Transverse colon (tissue), 4 donors: ENCODE data around the gene PLCXD1. TPM values are rescaled to one million over a fixed set of nuclear protein-coding genes. Genes with fewer than 3 reads are reported as not detected.

Experiments used
- DNase-seq: peaks from one replicate; pipeline ENCODE4 v3.0.0-alpha.2; 2019
- H3K27ac ChIP-seq, 4 donors: fragments of 200-600 bp; sonication (generic); 2 replicates each; pipeline ENCODE4 v1.5.1; 2016 to 2018; ENCODE audit warnings: inconsistent platforms in 4 of 4
- H3K27me3 ChIP-seq: fragments of 200-600 bp; sonication (generic); 2 replicates; pipeline ENCODE4 v1.5.1; 2017; ENCODE audit warnings: inconsistent platforms
- H3K36me3 ChIP-seq, 4 donors: fragments of 200-600 bp; sonication (generic); 2 replicates each; pipeline ENCODE4 v1.5.1; 2017 to 2019; ENCODE audit warnings: inconsistent platforms in 4 of 4
- H3K4me1 ChIP-seq, 4 donors: fragments of 200-600 bp; sonication (generic); 2 replicates each; pipeline ENCODE4 v1.5.1; 2017 to 2020; ENCODE audit warnings: inconsistent platforms in 4 of 4
- H3K4me3 ChIP-seq, 4 donors: fragments of 200-600 bp; sonication (generic); 1 replicate in 1 of 4; 2 replicates in 3 of 4; pipeline versions ENCODE4 v1.5.1 to v1.6.1; 2017 to 2019; ENCODE audit warnings: inconsistent platforms in 4 of 4
- H3K9me3 ChIP-seq, 2 donors: fragments of 200-600 bp; sonication (generic); 2 replicates each; pipeline ENCODE4 v1.5.1; 2017 to 2019; ENCODE audit warnings: inconsistent platforms in 2 of 2
- EP300 ChIP-seq: sonication (generic); formaldehyde crosslinking; IDR thresholded peaks from one replicate; pipeline ENCODE4 v1.6.1; 2017; ENCODE audit warnings: antibody characterized with exemption, low read depth
- POLR2A ChIP-seq: fragments of 450-650 bp; IDR thresholded peaks from one replicate; pipeline ENCODE4 v1.6.1; 2016; ENCODE audit warnings: antibody characterized with exemption, mild to moderate bottlenecking, moderate library complexity
- POLR2AphosphoS5 ChIP-seq, 3 donors: sonication (generic); formaldehyde crosslinking; IDR thresholded peaks; one replicate each; pipeline ENCODE4 v1.6.1; 2016; ENCODE audit warnings: antibody characterized with exemption in 3 of 3
- WGBS, 2 donors: methylation state at CpG; one replicate each; pipeline ENCODE4 v1.1.5; 2018; ENCODE audit warnings: low coverage in 1 of 2; 5-methylcytosine and 5-hydroxymethylcytosine counted together
- in situ Hi-C, 4 donors: fragments of 200-750 bp; cut with MboI; loops; one replicate each; pipeline versions ENCODE4 v1.15.0 to v1.15.1; 2017; ENCODE audit warnings: low sequenced_read_pairs in 3 of 4, low pct_ligation_motif_present in 1 of 4, low pct_unique_long_range_greater_than_20kb in 1 of 4
- intact Hi-C: fragments of 100-400 bp; cut with DNase I; formaldehyde crosslinking; loops from one replicate; pipeline ENCODE4 v1.15.1; 2023; ENCODE audit warnings: low total_unique reads
- total RNA-seq, 4 donors: library from RNA; depleted of rRNA; stranded (reverse); fragments of >200 nt; gene quantifications; one replicate each; pipeline ENCODE4 v1.1.0, GENCODE V29; 2016
- TF ChIP-seq, protein P1 (sequence below), 5 experiments: fragments of 200-600 bp in 3 of 5; fragments of 450-650 bp in 2 of 5; sonication (generic) in 3 of 5; IDR thresholded peaks; 1 replicate in 2 of 5; 2 replicates in 3 of 5; pipeline ENCODE4 v1.5.1; 2016 to 2017; ENCODE audit warnings: antibody characterized with exemption in 5 of 5, inconsistent platforms in 3 of 5, mild to moderate bottlenecking in 2 of 5, moderate library complexity in 1 of 5

The PLCXD1 gene
- total RNA-seq, 4 donors from 2014 or later: 3.8 to 21.3 (median 13.8) TPM

GRCh38 chrX:334331-334891 lies 53.2 kb downstream of the PLCXD1 start:
- Histone ChIP-seq H3K36me3 (no peaks in the 10 kb centered on the region), H3K9me3 (no peaks in the 10 kb centered on the region), H3K4me1 (peaks cover 3 to 11% (median 7%) of the 10 kb centered on the region in 4 donors), H3K27ac (no peak overlapping the region), H3K27me3 (peaks cover 21% of the 10 kb centered on the region), H3K4me3 (no peak overlapping the region)
- in situ Hi-C loops (no loop called here), intact Hi-C loops (no loop called here)
- TF ChIP-seq EP300: no peak
- no peak for TF ChIP-seq POLR2AphosphoS5 (IDR thresholded peaks at IDR 0.05)
- TF ChIP-seq, protein P1, sequence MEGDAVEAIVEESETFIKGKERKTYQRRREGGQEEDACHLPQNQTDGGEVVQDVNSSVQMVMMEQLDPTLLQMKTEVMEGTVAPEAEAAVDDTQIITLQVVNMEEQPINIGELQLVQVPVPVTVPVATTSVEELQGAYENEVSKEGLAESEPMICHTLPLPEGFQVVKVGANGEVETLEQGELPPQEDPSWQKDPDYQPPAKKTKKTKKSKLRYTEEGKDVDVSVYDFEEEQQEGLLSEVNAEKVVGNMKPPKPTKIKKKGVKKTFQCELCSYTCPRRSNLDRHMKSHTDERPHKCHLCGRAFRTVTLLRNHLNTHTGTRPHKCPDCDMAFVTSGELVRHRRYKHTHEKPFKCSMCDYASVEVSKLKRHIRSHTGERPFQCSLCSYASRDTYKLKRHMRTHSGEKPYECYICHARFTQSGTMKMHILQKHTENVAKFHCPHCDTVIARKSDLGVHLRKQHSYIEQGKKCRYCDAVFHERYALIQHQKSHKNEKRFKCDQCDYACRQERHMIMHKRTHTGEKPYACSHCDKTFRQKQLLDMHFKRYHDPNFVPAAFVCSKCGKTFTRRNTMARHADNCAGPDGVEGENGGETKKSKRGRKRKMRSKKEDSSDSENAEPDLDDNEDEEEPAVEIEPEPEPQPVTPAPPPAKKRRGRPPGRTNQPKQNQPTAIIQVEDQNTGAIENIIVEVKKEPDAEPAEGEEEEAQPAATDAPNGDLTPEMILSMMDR (IDR thresholded peaks at IDR 0.05): no peak
- TF ChIP-seq POLR2A: no peak
- no peak for DNase-seq
- 95% methylated on average over 53 of the region's 53 CpGs; no CpG with 5 or more reads in 1 of the 2 donors for WGBS, 2 donors

DNA sequence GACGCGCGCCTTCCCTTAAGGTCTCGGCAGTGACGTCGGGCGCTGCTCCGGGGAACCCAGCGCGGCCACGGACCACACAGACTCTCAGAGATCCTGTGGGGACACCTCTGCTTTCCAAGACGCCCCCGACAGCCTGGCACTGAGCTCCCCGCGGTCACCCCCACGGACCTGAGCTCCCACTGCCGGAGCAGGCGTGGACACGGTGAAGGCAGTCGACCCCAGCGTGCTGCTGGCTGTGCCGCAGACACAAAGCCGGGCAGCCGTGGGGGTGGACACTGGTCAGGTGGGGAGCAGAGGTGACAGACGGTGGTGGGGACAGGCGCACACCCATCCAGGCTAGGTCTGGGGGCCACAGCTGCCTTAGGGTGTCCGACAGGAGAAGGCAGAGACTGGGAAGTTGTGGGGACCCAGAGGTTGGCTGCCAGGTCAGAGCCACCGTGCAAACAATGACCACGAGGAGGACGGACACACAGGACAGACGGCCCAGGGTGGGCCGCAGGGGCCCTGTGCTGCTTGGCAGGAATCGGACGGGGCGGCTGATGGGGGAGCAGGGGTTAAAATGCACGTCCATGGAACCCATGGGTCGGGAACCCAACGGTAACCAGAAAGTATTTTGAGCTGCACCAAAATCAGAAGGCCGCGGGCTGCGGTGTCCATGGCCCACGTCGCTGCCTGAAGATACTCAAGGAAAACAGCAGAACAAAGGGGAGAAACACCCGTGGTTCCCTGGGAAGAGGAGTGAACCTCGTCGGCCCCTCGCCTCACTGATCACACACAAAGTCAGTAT lies 54.0 kb downstream of the PLCXD1 start:
- in situ Hi-C loops: no loop called here
- H3K4me3 ChIP-seq: no peak overlapping the region
- 93 to 96% methylated on average over 6 to 47 of the region's 47 CpGs for WGBS, 2 donors
- TF ChIP-seq POLR2AphosphoS5 (IDR thresholded peaks at IDR 0.05) (no peak), POLR2A (no peak), EP300 (no peak)
- TF ChIP-seq, protein P1 (IDR thresholded peaks at IDR 0.05): no peak
- no peaks in the 10 kb centered on the region for H3K36me3 ChIP-seq
- no peaks in the 10 kb centered on the region for H3K9me3 ChIP-seq
- no peak for DNase-seq
- intact Hi-C loops: no loop called here
- peaks cover 19% of the 10 kb centered on the region for H3K27me3 ChIP-seq
- H3K4me1 ChIP-seq: peaks cover 3 to 11% (median 7%) of the 10 kb centered on the region in 4 donors
- no peak overlapping the region for H3K27ac ChIP-seq

DNA sequence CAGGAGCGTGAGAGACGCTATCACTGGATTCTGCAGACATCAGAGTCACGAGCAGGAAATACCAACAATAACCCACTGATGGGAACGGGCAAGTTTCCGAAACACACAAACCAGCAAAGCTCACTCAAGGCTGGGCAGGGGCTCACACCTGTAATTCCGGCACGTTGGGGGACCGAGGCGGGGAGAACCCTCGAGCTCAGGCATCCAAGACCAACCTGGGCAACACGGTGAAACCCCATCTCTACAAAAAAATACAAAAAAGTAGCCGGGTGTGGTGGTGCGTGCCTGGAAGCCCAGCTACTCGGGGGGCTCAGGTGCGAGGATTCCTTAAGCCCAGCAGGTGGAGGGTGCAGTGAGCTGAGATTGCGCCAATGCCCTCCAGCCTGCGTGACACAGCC lies 54.6 kb downstream of the PLCXD1 start:
- H3K36me3 ChIP-seq: no peaks in the 10 kb centered on the region
- H3K27ac ChIP-seq: no peak overlapping the region
- H3K4me1 ChIP-seq: peaks cover 3 to 10% (median 7%) of the 10 kb centered on the region in 4 donors
- peaks cover 13% of the 10 kb centered on the region for H3K27me3 ChIP-seq
- intact Hi-C loops (no loop called here), in situ Hi-C loops (no loop called here)
- H3K9me3 ChIP-seq: no peaks in the 10 kb centered on the region
- DNase-seq: no peak
- WGBS, 2 donors: 97% methylated on average over 17 of the region's 17 CpGs; no CpG with 5 or more reads in 1 of the 2 donors
- H3K4me3 ChIP-seq: no peak overlapping the region
- TF ChIP-seq, protein P1 (IDR thresholded peaks at IDR 0.05): no peak
- no peak for TF ChIP-seq POLR2AphosphoS5 (IDR thresholded peaks at IDR 0.05)
- TF ChIP-seq EP300: no peak
- TF ChIP-seq POLR2A: no peak

DNA sequence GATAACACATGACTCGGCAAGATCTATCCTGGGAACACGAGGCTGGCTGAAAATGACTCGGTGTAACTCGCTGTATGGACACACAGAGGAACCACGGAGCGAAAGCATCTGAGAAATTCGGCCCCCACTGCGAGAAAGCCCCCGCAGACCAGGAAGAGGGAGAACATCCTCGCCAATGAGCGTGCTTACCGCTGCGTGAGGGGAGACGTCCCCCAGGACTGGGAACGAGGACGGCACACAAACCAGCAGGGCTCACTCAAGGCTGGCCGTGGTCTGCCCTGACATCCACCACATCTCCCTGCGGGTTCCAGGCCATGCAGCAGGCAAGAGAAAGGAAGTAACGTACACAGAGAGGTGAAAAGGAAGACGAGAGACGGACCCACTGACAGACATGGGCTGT lies 55.0 kb downstream of the PLCXD1 start:
- no peak overlapping the region for H3K4me3 ChIP-seq
- DNase-seq: no peak
- 91 to 94% methylated on average over 13 to 21 of the region's 21 CpGs for WGBS, 2 donors
- in situ Hi-C loops (no loop called here), intact Hi-C loops (no loop called here)
- peaks cover 9% of the 10 kb centered on the region for H3K27me3 ChIP-seq
- H3K27ac ChIP-seq: no peak overlapping the region
- no peaks in the 10 kb centered on the region for H3K36me3 ChIP-seq
- H3K9me3 ChIP-seq: no peaks in the 10 kb centered on the region
- TF ChIP-seq EP300: no peak
- TF ChIP-seq, protein P1 (IDR thresholded peaks at IDR 0.05): no peak
- TF ChIP-seq POLR2A: no peak
- peaks cover 1 to 6% (median 4%) of the 10 kb centered on the region in 4 donors for H3K4me1 ChIP-seq
